ENCODE data around the gene SHKBP1. TPM values are rescaled to one million over a fixed set of nuclear protein-coding genes. Genes with fewer than 3 reads are reported as not detected.

The SHKBP1 gene
- total and polyA plus RNA-seq, 9 of the 15 experiments (the other 6 are each of a cell fraction or from before 2014, with no cell fraction given), result 1.2 to 58.1 (median 22.3) TPM

- TF ChIP-seq TRIM25 (IDR thresholded peaks at IDR 0.05; ENCODE audit: borderline replicate concordance), result no peak
- TF ChIP-seq ZEB2 (IDR thresholded peaks at IDR 0.05), result no peak
- TF ChIP-seq ZNF511 (CRISPR knock-in tag; IDR thresholded peaks at IDR 0.05), result peak; percentile 82
- peak; percentile 23 for TF ChIP-seq CCNT2 (IDR thresholded peaks at IDR 0.05; ENCODE audit: borderline replicate concordance, extremely low read depth, insufficient read length, low read depth, low read length)
- no peak for TF ChIP-seq RBM34 (IDR thresholded peaks at IDR 0.05; ENCODE audit: borderline replicate concordance, insufficient read depth, low read length)
- TF ChIP-seq CBX2 (IDR thresholded peaks at IDR 0.05; ENCODE audit: insufficient read depth, low read length, poor library complexity, severe bottlenecking), result no peak
- TF ChIP-seq, protein P1, sequence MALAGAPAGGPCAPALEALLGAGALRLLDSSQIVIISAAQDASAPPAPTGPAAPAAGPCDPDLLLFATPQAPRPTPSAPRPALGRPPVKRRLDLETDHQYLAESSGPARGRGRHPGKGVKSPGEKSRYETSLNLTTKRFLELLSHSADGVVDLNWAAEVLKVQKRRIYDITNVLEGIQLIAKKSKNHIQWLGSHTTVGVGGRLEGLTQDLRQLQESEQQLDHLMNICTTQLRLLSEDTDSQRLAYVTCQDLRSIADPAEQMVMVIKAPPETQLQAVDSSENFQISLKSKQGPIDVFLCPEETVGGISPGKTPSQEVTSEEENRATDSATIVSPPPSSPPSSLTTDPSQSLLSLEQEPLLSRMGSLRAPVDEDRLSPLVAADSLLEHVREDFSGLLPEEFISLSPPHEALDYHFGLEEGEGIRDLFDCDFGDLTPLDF (CRISPR knock-in tag; IDR thresholded peaks at IDR 0.05), result no peak
- TF ChIP-seq HBP1 (CRISPR knock-in tag; IDR thresholded peaks at IDR 0.05), result no peak
- no peak for TF ChIP-seq ADNP (tag; IDR thresholded peaks at IDR 0.05)
- no peak for TF ChIP-seq GABPA (tag; conservative IDR thresholded peaks at IDR 0.05; ENCODE audit: low read depth)
- TF ChIP-seq, protein P2, sequence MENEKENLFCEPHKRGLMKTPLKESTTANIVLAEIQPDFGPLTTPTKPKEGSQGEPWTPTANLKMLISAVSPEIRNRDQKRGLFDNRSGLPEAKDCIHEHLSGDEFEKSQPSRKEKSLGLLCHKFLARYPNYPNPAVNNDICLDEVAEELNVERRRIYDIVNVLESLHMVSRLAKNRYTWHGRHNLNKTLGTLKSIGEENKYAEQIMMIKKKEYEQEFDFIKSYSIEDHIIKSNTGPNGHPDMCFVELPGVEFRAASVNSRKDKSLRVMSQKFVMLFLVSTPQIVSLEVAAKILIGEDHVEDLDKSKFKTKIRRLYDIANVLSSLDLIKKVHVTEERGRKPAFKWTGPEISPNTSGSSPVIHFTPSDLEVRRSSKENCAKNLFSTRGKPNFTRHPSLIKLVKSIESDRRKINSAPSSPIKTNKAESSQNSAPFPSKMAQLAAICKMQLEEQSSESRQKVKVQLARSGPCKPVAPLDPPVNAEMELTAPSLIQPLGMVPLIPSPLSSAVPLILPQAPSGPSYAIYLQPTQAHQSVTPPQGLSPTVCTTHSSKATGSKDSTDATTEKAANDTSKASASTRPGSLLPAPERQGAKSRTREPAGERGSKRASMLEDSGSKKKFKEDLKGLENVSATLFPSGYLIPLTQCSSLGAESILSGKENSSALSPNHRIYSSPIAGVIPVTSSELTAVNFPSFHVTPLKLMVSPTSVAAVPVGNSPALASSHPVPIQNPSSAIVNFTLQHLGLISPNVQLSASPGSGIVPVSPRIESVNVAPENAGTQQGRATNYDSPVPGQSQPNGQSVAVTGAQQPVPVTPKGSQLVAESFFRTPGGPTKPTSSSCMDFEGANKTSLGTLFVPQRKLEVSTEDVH (IDR thresholded peaks at IDR 0.05; ENCODE audit: low read depth, partially characterized antibody), result no peak
- TF ChIP-seq TCF7 (IDR thresholded peaks at IDR 0.05; ENCODE audit: borderline replicate concordance), result no peak
- TF ChIP-seq MAZ (CRISPR knock-in tag; conservative IDR thresholded peaks at IDR 0.05 in 1 of 2, IDR thresholded peaks at IDR 0.05 in 1 of 2), result peak in 1 of 2 experiments; percentile 54; a peak in 1 of 4 replicates
- no peak for TF ChIP-seq TAF7 (tag; IDR thresholded peaks at IDR 0.05)
- no peak for TF ChIP-seq ZNF696 (CRISPR knock-in tag; conservative IDR thresholded peaks at IDR 0.05)
- TF ChIP-seq, protein P3, sequence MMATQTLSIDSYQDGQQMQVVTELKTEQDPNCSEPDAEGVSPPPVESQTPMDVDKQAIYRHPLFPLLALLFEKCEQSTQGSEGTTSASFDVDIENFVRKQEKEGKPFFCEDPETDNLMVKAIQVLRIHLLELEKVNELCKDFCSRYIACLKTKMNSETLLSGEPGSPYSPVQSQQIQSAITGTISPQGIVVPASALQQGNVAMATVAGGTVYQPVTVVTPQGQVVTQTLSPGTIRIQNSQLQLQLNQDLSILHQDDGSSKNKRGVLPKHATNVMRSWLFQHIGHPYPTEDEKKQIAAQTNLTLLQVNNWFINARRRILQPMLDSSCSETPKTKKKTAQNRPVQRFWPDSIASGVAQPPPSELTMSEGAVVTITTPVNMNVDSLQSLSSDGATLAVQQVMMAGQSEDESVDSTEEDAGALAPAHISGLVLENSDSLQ (IDR thresholded peaks at IDR 0.05), result peak; percentile 89
- no peak for TF ChIP-seq NELFE (IDR thresholded peaks at IDR 0.05; ENCODE audit: insufficient read depth, insufficient read length)
These were observed 20.1 kb downstream of the SHKBP1 start (continued) for GRCh38 chr19:40596608-40597328.

Data from K562 (cell line).